ES-I3 (cell line): ENCODE measurements around the gene ARL10.

Source experiments
- H3K36me3 ChIP-seq: 2 replicates; pipeline ENCODE4 v1.6.1; 2013; ENCODE audit warnings: mild to moderate bottlenecking, low read length, control low read depth, moderate library complexity; ENCODE audit not compliant: insufficient read depth
- H3K4me1 ChIP-seq: 2 replicates; pipeline ENCODE4 v1.6.1; 2013; ENCODE audit warnings: mild to moderate bottlenecking, control low read depth, low read length; ENCODE audit not compliant: insufficient read depth
- H3K9ac ChIP-seq: 2 replicates; pipeline ENCODE4 v1.6.1; 2013; ENCODE audit warnings: low read depth, mild to moderate bottlenecking, low read length, moderate library complexity
- H3K9me3 ChIP-seq: 2 replicates; pipeline ENCODE4 v1.6.1; 2013; ENCODE audit warnings: mild to moderate bottlenecking, low read length, moderate library complexity; ENCODE audit not compliant: control insufficient read depth, insufficient read depth

The ARL10 gene

GRCh38 chr5:176420086-176420485 is 54.8 kb downstream of the ARL10 start:
- no peaks in the 10 kb centered on the region for H3K4me1 ChIP-seq
- H3K36me3 ChIP-seq, result no peaks in the 10 kb centered on the region
- no peak overlapping the region for H3K9ac ChIP-seq
- H3K9me3 ChIP-seq, result no peaks in the 10 kb centered on the region

- Histone ChIP-seq H3K9me3 (peaks cover 2% of the 10 kb centered on the region), H3K9ac (no peak overlapping the region), H3K4me1 (no peaks in the 10 kb centered on the region), H3K36me3 (no peaks in the 10 kb centered on the region)
Observed at GRCh38 chr5:176420972-176421544, 55.8 kb downstream of the ARL10 start.

GRCh38 chr5:176424181-176424580 is 58.9 kb downstream of the ARL10 start:
- no peak overlapping the region for H3K9ac ChIP-seq
- peaks cover 2% of the 10 kb centered on the region for H3K9me3 ChIP-seq
- H3K4me1 ChIP-seq, result no peaks in the 10 kb centered on the region
- no peaks in the 10 kb centered on the region for H3K36me3 ChIP-seq

GRCh38 chr5:176425138-176425537 is 59.9 kb downstream of the ARL10 start:
- Histone ChIP-seq H3K4me1 (no peaks in the 10 kb centered on the region), H3K9ac (no peak overlapping the region), H3K36me3 (no peaks in the 10 kb centered on the region), H3K9me3 (peaks cover 2% of the 10 kb centered on the region)

- Histone ChIP-seq H3K4me1 (no peaks in the 10 kb centered on the region), H3K9me3 (peaks cover 2% of the 10 kb centered on the region), H3K9ac (no peak overlapping the region), H3K36me3 (no peaks in the 10 kb centered on the region)
Observed at GRCh38 chr5:176425791-176426190, 60.5 kb downstream of the ARL10 start.

- Histone ChIP-seq H3K36me3 (no peaks in the 10 kb centered on the region), H3K9ac (no peak overlapping the region), H3K4me1 (no peaks in the 10 kb centered on the region), H3K9me3 (peaks cover 2% of the 10 kb centered on the region)
Observed at GRCh38 chr5:176426876-176427275, 61.6 kb downstream of the ARL10 start.

- Histone ChIP-seq H3K36me3 (no peaks in the 10 kb centered on the region), H3K4me1 (no peaks in the 10 kb centered on the region), H3K9me3 (peaks cover 6% of the 10 kb centered on the region), H3K9ac (no peak overlapping the region)
Observed at GRCh38 chr5:176427971-176428370, 62.7 kb downstream of the ARL10 start.

GRCh38 chr5:176429972-176430371 is 64.7 kb downstream of the ARL10 start:
- H3K9ac ChIP-seq, result no peak overlapping the region
- no peaks in the 10 kb centered on the region for H3K4me1 ChIP-seq
- peaks cover 6% of the 10 kb centered on the region for H3K9me3 ChIP-seq
- no peaks in the 10 kb centered on the region for H3K36me3 ChIP-seq
